GM23338 (cell line): ENCODE measurements around the gene NDFIP1.

Experiments used
- POLR2AphosphoS5 ChIP-seq: IDR thresholded peaks from 2 replicates; pipeline ENCODE4 v1.6.1; 2016; ENCODE audit warnings: antibody characterized with exemption, low read depth
- TF ChIP-seq, protein P1 (sequence below), 2 experiments: fragments of 200-600 bp in 1 of 2; sonication (generic) in 1 of 2; conservative IDR thresholded peaks; 2 replicates each; pipeline versions ENCODE4 v1.5.1 to v1.6.1; 2016 to 2017; ENCODE audit warnings: antibody characterized with exemption in 2 of 2, low read depth in 2 of 2, mild to moderate bottlenecking in 2 of 2, moderate library complexity in 1 of 2

GRCh38 chr5:142125378-142125777 is 16.8 kb downstream of the NDFIP1 start:
- TF ChIP-seq, protein P1, sequence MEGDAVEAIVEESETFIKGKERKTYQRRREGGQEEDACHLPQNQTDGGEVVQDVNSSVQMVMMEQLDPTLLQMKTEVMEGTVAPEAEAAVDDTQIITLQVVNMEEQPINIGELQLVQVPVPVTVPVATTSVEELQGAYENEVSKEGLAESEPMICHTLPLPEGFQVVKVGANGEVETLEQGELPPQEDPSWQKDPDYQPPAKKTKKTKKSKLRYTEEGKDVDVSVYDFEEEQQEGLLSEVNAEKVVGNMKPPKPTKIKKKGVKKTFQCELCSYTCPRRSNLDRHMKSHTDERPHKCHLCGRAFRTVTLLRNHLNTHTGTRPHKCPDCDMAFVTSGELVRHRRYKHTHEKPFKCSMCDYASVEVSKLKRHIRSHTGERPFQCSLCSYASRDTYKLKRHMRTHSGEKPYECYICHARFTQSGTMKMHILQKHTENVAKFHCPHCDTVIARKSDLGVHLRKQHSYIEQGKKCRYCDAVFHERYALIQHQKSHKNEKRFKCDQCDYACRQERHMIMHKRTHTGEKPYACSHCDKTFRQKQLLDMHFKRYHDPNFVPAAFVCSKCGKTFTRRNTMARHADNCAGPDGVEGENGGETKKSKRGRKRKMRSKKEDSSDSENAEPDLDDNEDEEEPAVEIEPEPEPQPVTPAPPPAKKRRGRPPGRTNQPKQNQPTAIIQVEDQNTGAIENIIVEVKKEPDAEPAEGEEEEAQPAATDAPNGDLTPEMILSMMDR (conservative IDR thresholded peaks at IDR 0.05; ENCODE audit: low read depth in 2 of 2): no peak
- TF ChIP-seq POLR2AphosphoS5: no peak
